Stimulated activated naive B cell treated with anti-CD40 and anti-IgM and Interleukin-4, amounts not matched to agents 10 μg/mL and 1 μg/mL and 100 μg/mL, for 72 hours (primary cell): ENCODE results near the gene PIK3R6.

ENCODE experiments used
- ATAC-seq, 2 donors: fragments of 150-1000 bp; cut with Tn5 transposase; replicated peaks; 2 replicates each; pipeline ENCODE4 v1.10.0; 2021; ENCODE audit warnings: moderate library complexity in 1 of 2
- DNase-seq: peaks from one replicate; pipeline ENCODE4 v3.0.0; 2021
- H3K27ac Mint-ChIP-seq: one replicate; pipeline ENCODE4 v1.8.0; 2022; ENCODE audit warnings: mild to moderate bottlenecking, mixed read lengths
- H3K27me3 Mint-ChIP-seq, 2 donors: one replicate each; pipeline ENCODE4 v1.8.0; 2022; ENCODE audit warnings: mixed read lengths in 2 of 2
- H3K36me3 Mint-ChIP-seq, 2 donors: one replicate each; pipeline ENCODE4 v1.8.0; 2022; ENCODE audit warnings: mixed read lengths in 2 of 2, mild to moderate bottlenecking in 1 of 2
- H3K4me1 Mint-ChIP-seq, 2 donors: one replicate each; pipeline ENCODE4 v1.8.0; 2022; ENCODE audit warnings: mixed read lengths in 2 of 2, mild to moderate bottlenecking in 1 of 2
- H3K4me3 Mint-ChIP-seq, 2 donors: one replicate each; pipeline ENCODE4 v1.8.0; 2022; ENCODE audit warnings: mild to moderate bottlenecking in 2 of 2, mixed read lengths in 2 of 2, moderate library complexity in 1 of 2
- H3K9me3 Mint-ChIP-seq, 2 donors: one replicate each; pipeline ENCODE4 v1.8.0; 2022; ENCODE audit warnings: mixed read lengths in 2 of 2, mild to moderate bottlenecking in 1 of 2

PIK3R6 gene

DNA sequence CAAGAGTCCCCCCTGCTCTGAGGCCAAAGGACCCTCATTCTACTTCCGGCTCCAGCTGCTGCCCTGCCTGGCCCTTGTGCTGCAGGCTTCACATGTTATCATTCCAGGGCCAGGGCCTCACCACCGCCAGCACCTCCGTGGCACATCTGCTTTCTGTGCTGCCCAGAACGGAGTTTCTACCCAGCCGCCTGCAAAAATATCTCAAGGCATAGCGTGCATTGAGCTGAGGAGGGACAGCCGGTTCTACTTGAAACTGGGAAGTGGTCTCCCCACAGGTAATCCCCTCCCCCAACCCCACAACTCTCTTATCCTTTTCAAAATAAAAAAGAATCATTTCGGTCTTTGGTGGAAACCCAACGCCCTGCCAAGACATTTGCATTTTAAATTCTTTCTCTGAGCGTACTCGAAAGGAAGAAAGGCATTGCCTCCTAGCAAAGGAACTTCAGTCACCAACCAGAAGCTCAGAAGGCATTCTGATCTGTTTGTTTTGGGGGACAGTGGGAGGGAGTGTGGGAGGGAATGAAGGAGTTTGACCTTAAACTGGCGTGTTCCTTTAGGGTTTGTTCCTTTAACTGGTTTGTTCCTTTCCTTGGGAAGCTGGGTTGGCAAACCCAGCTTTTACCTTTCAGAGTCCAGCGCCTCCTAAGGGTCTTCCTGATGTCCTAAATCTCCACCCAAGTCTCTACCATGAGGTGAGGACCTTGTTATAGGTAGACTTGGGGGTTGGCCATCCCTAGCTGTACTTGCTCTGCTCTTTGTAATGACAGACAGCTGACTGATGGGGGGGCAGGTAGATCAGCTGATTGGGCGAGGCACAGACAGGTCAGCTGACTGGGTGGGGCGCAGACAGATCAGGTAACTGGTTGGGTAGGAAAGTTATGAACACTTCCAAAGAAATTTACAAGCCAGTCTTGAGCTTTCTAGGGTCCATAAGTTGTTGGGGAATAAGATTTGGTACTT lies 33.4 kb upstream of the PIK3R6 start:
- peak overlapping the region; percentile 73 to 76 for H3K4me3 Mint-ChIP-seq

DNA sequence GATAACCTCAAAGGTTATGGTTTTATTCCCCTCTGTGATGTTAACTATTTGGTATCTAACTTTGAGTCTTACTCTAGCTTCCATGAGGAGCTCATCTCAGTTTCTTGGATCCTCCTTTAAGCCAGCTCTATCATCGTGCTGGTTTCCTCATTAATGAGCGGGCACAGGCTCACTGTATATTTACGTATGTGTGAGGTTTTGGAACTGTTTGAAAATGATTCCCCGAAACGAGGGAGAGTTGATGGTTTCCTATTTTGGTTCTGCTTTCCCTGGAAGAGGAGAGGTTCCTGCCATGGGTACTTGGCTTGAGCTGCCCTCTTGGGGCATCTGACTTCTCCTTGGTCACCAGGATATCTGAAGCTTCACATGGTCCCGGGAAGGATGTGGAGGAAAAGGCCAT lies 32.7 kb upstream of the PIK3R6 start:
- peaks cover 60 to 80% of the 10 kb centered on the region in 2 donors for H3K4me1 Mint-ChIP-seq
- peaks cover 54 to 76% of the 10 kb centered on the region in 2 donors for H3K36me3 Mint-ChIP-seq
- peak overlapping the region; percentile 69 to 73 for H3K4me3 Mint-ChIP-seq
- no peak for ATAC-seq
- H3K27me3 Mint-ChIP-seq, result no peaks in the 10 kb centered on the region
- no peaks in the 10 kb centered on the region for H3K9me3 Mint-ChIP-seq
- no peak for DNase-seq
- H3K27ac Mint-ChIP-seq, result peak overlapping the region; percentile 90

More for the DNA sequence above, 33.4 kb upstream of the PIK3R6 start:
- H3K9me3 Mint-ChIP-seq, result no peaks in the 10 kb centered on the region
- H3K4me1 Mint-ChIP-seq, result peaks cover 60 to 80% of the 10 kb centered on the region in 2 donors
- peak overlapping the region; percentile 90 for H3K27ac Mint-ChIP-seq
- ATAC-seq (peak; percentile 61 to 66), DNase-seq (peak; percentile 82)
- H3K27me3 Mint-ChIP-seq, result no peaks in the 10 kb centered on the region
- H3K36me3 Mint-ChIP-seq, result peaks cover 52 to 75% of the 10 kb centered on the region in 2 donors

DNA sequence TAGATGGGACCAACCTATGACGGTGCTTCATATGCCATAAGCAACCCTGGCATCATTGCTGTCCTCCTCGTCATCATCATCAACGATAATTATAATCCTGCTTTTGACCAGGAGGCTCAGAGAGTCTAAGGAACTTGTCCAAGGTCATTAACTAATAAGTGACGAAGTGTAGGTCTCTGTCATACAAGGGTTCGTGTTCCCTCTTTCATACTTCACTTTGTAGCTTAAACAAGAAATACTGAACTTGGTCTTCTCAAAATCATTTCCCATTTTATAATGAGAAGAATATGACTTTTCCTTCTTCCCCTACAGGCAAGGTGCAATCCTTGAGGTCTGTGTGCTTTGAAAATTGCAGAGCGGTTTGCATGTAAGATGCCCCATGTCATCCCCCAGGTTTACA lies 31.2 kb upstream of the PIK3R6 start:
- H3K27ac Mint-ChIP-seq, result peak overlapping the region; percentile 90
- H3K36me3 Mint-ChIP-seq, result peaks cover 46 to 73% of the 10 kb centered on the region in 2 donors
- peaks cover 58 to 80% of the 10 kb centered on the region in 2 donors for H3K4me1 Mint-ChIP-seq

DNA sequence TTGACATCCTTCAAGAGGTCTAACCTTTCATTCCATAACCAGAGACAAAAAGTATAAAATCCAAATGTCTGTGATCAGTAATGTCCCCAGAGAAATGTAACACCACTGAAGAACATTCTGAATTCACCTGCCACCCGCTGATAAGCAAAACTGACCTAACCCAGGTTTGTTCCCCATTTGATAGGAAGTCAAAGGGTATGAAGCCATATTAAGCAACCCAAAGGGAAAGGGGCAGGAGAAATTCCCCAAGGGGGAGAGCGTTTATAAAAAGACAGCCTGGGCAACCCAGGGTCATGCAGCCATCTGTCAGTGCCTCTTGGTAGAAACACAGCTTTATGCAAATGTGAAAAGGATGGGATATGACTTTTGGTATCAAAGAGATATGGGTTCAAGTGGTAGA lies 30.7 kb upstream of the PIK3R6 start:
- DNase-seq (no peak), ATAC-seq (peak; percentile 23 to 26)
- no peaks in the 10 kb centered on the region for H3K9me3 Mint-ChIP-seq
- peak overlapping the region; percentile 30 to 46 for H3K4me3 Mint-ChIP-seq
- no peaks in the 10 kb centered on the region for H3K27me3 Mint-ChIP-seq
- H3K4me1 Mint-ChIP-seq, result peaks cover 58 to 83% of the 10 kb centered on the region in 2 donors
- H3K27ac Mint-ChIP-seq, result peak overlapping the region; percentile 90
- H3K36me3 Mint-ChIP-seq, result peaks cover 46 to 77% of the 10 kb centered on the region in 2 donors

More for the DNA sequence above, 31.2 kb upstream of the PIK3R6 start:
- Mint-ChIP-seq H3K4me3 (peak overlapping the region; percentile 25 to 46), H3K27me3 (no peaks in the 10 kb centered on the region), H3K9me3 (no peaks in the 10 kb centered on the region)
- no peak for DNase-seq
- peak in 1 of 2 donors; percentile 13 for ATAC-seq

DNA sequence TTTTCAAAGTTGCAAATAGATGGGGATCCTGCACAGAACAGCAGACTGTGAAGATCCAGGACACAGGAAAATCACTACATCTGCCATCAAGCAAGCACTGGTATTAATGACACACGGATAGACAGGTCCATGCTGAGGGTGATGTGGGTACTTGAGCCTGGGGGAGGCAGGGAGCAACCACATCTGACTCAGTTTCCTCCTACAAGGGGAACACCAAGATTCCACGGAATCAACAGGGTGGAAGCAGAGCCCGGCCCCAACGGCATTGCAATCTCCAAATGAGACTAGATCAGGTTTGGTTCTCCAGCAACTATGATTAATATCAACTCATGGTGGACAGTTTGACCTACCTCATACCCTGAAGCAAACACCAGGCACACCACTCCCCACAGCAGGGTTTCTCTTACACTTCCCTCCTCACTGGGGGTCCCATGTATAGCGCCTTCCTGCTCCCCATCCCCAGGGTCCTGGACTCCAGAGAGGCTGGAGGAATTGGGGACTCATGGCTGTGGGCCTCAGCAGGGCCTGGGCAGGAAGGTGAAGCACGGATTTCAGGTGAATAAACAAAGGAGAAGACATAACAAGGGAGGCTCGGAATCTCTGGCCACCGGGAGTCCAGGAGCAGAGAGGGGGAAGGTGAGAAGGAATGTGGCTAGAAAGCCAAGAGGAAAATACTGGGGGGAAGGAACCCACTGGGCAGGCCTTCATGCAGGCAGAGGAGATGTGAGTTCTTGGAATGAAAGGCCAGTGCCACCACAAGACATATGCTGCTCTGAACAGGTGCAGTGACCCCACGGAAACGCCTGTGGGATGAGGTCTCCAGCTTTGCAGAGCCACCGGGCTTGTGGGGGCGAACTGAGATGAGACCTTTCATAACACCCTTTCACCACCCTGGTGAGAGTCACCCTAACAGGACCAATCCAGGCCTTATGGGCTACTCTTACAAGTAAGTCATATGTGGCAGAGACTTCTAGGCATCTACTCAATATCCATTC lies 29.5 kb upstream of the PIK3R6 start:
- no peak for ATAC-seq
- no peaks in the 10 kb centered on the region for H3K9me3 Mint-ChIP-seq
- peaks cover 55 to 83% of the 10 kb centered on the region in 2 donors for H3K36me3 Mint-ChIP-seq
- H3K4me3 Mint-ChIP-seq, result no peak overlapping the region
- no peak for DNase-seq
- H3K27ac Mint-ChIP-seq, result peak overlapping the region; percentile 90
- peaks cover 67 to 91% of the 10 kb centered on the region in 2 donors for H3K4me1 Mint-ChIP-seq
- H3K27me3 Mint-ChIP-seq, result no peaks in the 10 kb centered on the region

DNA sequence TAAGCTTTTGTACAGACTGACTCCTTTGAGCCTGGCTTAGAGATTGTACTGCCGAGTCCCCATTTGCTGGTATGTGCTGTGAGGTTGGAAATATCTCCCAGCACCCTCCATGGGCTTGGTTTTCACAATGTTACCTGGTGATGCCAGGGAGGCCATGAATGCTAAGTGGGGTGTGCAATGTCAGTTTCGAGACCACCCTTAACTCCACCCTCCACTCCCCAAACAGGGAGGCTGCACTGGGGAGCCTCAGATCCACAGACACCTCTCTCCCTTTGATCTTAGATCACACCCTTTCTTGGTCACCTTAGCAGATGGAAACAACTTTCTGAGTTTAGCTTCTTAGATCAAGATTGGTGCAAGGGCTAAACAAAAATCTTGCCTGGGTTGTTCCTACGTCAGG lies 28.6 kb upstream of the PIK3R6 start:
- peaks cover 61 to 85% of the 10 kb centered on the region in 2 donors for H3K4me1 Mint-ChIP-seq
- H3K27ac Mint-ChIP-seq, result peak overlapping the region; percentile 81
- no peaks in the 10 kb centered on the region for H3K9me3 Mint-ChIP-seq
- no peaks in the 10 kb centered on the region for H3K27me3 Mint-ChIP-seq
- H3K4me3 Mint-ChIP-seq, result no peak overlapping the region
- no peak for ATAC-seq
- peaks cover 52 to 78% of the 10 kb centered on the region in 2 donors for H3K36me3 Mint-ChIP-seq
- DNase-seq, result no peak

DNA sequence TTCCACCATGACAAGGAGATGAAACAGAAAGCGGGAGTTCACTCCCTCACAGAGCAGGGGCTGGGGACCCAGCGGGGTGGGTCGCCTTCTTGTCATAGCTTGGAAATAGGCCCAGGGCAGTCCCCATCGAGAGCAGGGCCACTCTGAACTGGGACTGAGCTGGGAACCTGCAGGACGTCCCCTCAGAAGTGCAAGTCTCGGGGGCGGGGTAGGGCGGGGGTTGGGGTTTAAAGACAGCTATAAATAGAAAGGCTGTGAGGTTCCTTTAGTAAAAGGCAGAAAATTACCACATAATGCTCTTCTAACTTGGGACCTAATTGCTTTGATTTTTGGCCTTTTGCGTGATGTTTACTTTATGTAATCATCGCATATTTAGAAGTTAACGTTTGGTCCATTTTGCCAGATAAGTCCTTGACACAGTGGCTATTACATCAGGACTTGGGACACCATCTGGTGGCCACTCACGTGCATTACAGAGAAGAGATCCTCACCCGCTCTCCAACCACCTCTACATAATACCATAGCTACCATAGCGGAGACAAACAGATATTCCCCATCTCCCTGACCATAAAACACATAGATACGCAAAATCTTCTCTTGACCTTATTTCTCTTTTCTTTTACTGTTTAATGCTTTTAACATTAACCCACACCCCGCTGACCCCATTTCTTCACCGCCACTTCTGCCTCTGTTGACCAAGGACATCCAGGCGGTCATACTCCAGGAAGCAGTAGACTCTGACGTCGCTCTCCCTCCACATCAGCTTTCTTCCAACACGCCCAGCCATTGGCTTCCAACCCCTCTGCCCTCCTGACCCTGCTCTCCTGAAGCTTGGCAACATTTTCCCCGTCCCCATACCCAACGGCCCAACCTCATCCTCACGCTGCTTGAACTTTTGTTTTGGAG lies 27.5 kb upstream of the PIK3R6 start:
- Mint-ChIP-seq H3K9me3 (no peaks in the 10 kb centered on the region), H3K36me3 (peaks cover 50 to 76% of the 10 kb centered on the region in 2 donors), H3K27me3 (no peaks in the 10 kb centered on the region), H3K4me1 (peaks cover 51 to 73% of the 10 kb centered on the region in 2 donors), H3K4me3 (no peak overlapping the region), H3K27ac (peak overlapping the region; percentile 74)
- ATAC-seq (peak; percentile 24 to 31), DNase-seq (no peak)

DNA sequence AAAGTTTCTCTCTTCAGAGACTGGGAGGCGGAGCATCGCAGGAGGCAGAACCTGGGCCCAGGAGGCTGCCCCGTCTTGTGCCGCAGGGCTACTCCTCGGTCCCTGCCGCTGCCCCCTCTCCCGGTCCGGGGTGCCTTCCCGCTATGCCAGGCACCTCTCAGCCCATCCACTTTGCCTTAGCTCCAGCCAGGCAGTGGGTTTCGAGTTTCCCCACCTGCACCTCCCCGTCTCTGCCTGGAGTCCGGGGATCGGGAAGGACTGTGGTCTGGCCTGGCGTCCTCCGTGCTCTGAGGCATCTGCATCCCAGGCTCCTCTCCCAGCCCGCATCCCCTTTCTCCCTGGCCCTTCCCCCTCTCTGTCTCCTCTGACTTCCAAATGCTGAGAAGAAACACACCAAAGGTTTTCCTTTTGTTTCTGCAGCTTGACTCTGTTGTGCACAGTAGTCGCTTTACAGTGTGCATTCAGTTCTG lies 26.8 kb upstream of the PIK3R6 start:
- no peak for ATAC-seq
- peaks cover 50 to 80% of the 10 kb centered on the region in 2 donors for H3K36me3 Mint-ChIP-seq
- H3K4me1 Mint-ChIP-seq, result peaks cover 48 to 70% of the 10 kb centered on the region in 2 donors
- H3K9me3 Mint-ChIP-seq, result no peaks in the 10 kb centered on the region
- no peaks in the 10 kb centered on the region for H3K27me3 Mint-ChIP-seq
- H3K27ac Mint-ChIP-seq, result peak overlapping the region; percentile 74
- no peak for DNase-seq
- no peak overlapping the region for H3K4me3 Mint-ChIP-seq

DNA sequence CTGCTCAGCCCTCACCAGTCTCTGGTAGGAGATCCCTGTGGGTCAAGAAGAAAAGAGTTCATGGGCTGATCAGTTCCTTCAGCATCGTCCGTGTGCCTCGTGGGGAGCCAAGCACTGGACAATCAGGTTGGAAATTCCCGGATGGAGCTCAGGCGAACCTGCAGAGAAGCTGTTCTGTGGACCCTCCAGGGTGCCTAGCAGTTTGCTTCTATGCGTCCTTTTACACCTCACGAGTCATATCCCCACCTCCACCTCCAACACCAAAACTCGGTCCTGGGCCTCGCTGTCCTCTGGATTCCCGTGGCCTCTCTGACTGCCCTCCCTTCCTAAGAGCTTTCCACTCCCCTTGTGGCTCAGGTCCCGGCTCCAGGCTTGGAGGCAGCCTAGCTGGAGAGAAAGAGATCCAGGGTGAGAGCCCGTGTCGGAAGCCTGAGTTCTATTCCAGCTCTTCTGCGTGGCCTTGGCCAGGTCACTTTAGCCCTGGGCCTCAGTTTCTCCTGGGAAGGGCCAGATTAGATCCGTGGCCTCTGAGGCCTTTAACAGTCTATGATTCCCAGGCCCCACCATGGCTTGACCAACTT lies 26.2 kb upstream of the PIK3R6 start:
- Mint-ChIP-seq H3K27ac (peak overlapping the region; percentile 51), H3K4me1 (peaks cover 43 to 65% of the 10 kb centered on the region in 2 donors), H3K9me3 (no peaks in the 10 kb centered on the region), H3K36me3 (peaks cover 47 to 81% of the 10 kb centered on the region in 2 donors), H3K4me3 (no peak overlapping the region), H3K27me3 (no peaks in the 10 kb centered on the region)
- ATAC-seq (no peak), DNase-seq (no peak)

DNA sequence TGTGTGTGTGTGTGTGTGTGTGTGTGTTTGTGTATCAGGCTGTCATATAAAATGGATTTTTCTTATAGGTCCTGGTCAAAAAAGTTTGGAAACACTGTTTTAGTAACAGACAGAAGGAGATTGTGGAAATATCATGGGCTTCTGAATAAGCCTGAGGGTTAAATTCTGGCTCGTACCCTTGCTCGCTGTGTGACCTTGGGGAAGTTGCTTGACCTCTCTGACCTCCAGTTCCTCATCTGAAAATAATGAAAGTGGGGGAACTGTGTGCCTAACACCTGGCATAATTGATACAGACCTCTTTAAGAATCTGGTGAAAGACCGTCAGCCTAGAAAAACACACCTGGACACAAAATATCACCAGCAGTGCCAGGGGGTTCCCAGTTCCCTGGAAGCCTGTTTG lies 25.6 kb upstream of the PIK3R6 start:
- Mint-ChIP-seq H3K9me3 (no peaks in the 10 kb centered on the region), H3K4me3 (no peak overlapping the region), H3K27ac (no peak overlapping the region), H3K27me3 (no peaks in the 10 kb centered on the region), H3K36me3 (peaks cover 45 to 84% of the 10 kb centered on the region in 2 donors), H3K4me1 (peaks cover 37 to 58% of the 10 kb centered on the region in 2 donors)
- DNase-seq (no peak), ATAC-seq (no peak)

DNA sequence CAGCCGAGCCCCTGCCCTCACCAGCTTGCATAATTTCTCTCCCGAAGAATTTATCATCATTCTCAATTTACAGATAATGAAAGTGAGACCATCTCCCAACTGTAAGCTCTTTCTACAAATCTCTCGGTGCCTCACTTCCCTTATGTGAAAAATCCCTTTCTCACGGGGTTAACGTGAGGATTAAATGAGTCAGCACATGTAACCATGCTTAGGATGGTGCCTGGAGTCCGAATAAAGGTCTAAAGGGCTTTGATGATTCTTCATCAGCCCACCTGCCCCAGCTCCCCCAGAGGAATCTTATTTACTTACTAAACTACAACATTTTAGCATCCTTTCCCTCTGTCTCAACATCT lies 24.8 kb upstream of the PIK3R6 start:
- DNase-seq, result no peak
- Mint-ChIP-seq H3K4me3 (peak overlapping the region in 1 of 2 donors; percentile 53), H3K4me1 (peaks cover 32 to 54% of the 10 kb centered on the region in 2 donors), H3K9me3 (no peaks in the 10 kb centered on the region), H3K27ac (peak overlapping the region; percentile 59), H3K27me3 (no peaks in the 10 kb centered on the region), H3K36me3 (peaks cover 44 to 79% of the 10 kb centered on the region in 2 donors)
- peak; percentile 68 to 87 for ATAC-seq

DNA sequence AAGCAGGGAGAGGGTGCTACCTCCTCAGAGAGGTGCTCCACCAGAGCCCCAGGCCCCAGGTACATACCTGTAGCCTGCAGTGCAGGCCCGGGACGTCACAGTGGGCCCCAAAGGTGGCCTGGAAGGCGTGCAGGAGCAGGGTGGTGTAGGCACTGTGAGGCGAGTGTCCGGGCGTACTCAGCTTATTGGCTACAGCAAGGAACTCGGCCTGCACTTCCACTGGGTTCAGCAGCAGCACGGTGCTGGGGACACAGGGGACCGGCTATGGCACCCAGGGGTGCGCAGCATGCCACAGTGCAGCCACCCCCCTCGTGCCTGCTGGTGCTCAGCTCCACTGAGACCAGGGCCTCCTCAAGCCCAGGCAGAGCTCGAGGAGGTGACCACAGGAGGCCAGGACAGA lies 23.2 kb upstream of the PIK3R6 start:
- H3K36me3 Mint-ChIP-seq, result peaks cover 48 to 78% of the 10 kb centered on the region in 2 donors
- H3K27ac Mint-ChIP-seq, result no peak overlapping the region

More for the DNA sequence above, 23.2 kb upstream of the PIK3R6 start:
- H3K4me1 Mint-ChIP-seq, result peaks cover 28 to 43% of the 10 kb centered on the region in 2 donors
- no peaks in the 10 kb centered on the region for H3K9me3 Mint-ChIP-seq
- DNase-seq (no peak), ATAC-seq (no peak)
- no peaks in the 10 kb centered on the region for H3K27me3 Mint-ChIP-seq
- H3K4me3 Mint-ChIP-seq, result no peak overlapping the region
